ENCODE results near the gene RIC8B.

GRCh38 chr12:106851306-106851705, 76.8 kb downstream of the RIC8B start:
- TF ChIP-seq ZNF274 (IDR thresholded peaks at IDR 0.05; ENCODE audit: low read depth, low read length) (no peak), YY1 (IDR thresholded peaks at IDR 0.05; ENCODE audit: insufficient read depth, insufficient read length) (no peak), SUZ12 (IDR thresholded peaks at IDR 0.05; ENCODE audit: extremely low read depth, insufficient read depth, insufficient read length) (no peak)
